OCI-LY1 (cell line): ENCODE data around the gene OLFM3.

ENCODE experiments used
- H2AFZ ChIP-seq: fragments of 200-600 bp; sonication (generic), shearing (Covaris generic); 2 replicates; pipeline ENCODE4 v1.6.0; 2014; ENCODE audit warnings: antibody characterized with exemption, mild to moderate bottlenecking, low read length
- H3F3A ChIP-seq: fragments of 200-600 bp; sonication (generic), shearing (Covaris generic); 2 replicates; pipeline ENCODE4 v1.6.0; 2014; ENCODE audit warnings: mild to moderate bottlenecking, antibody characterized with exemption, low read length, moderate library complexity; ENCODE audit not compliant: insufficient read depth
- H3K27ac ChIP-seq: fragments of 200-600 bp; sonication (generic); 2 replicates; pipeline ENCODE4 v1.5.1; 2014; ENCODE audit warnings: low read length, mixed run types, mild to moderate bottlenecking, low read depth; ENCODE audit not compliant: poor library complexity, severe bottlenecking
- H3K27me3 ChIP-seq: fragments of 200-600 bp; sonication (generic); 2 replicates; pipeline ENCODE4 v1.6.0; 2014; ENCODE audit warnings: antibody characterized with exemption, mild to moderate bottlenecking, low read length, moderate library complexity; ENCODE audit not compliant: insufficient read depth
- H3K36me3 ChIP-seq: fragments of 200-600 bp; sonication (generic); 2 replicates; pipeline ENCODE4 v1.6.1; 2014; ENCODE audit warnings: mild to moderate bottlenecking, antibody characterized with exemption, low read length, moderate library complexity, mixed read lengths; ENCODE audit not compliant: insufficient read depth
- H3K4me1 ChIP-seq: fragments of 200-600 bp; sonication (generic); 2 replicates; pipeline ENCODE4 v1.5.1; 2014; ENCODE audit warnings: mild to moderate bottlenecking, low read length, moderate library complexity; ENCODE audit not compliant: insufficient read depth, severe bottlenecking
- H3K4me2 ChIP-seq: fragments of 200-600 bp; sonication (generic), shearing (Covaris generic); 2 replicates; pipeline ENCODE4 v1.6.1; 2014; ENCODE audit warnings: low read length
- H3K4me3 ChIP-seq: fragments of 200-600 bp; sonication (generic); 2 replicates; pipeline ENCODE4 v1.5.1; 2014; ENCODE audit warnings: low read length, low read depth, mild to moderate bottlenecking, mixed read lengths; ENCODE audit not compliant: poor library complexity, severe bottlenecking
- H3K79me2 ChIP-seq: fragments of 200-600 bp; shearing (Covaris generic); 2 replicates; pipeline ENCODE4 v1.6.1; 2016; ENCODE audit warnings: mixed run types, low read length, mixed read lengths; ENCODE audit not compliant: insufficient read depth
- H3K9ac ChIP-seq: fragments of 200-600 bp; sonication (generic), shearing (Covaris generic); 2 replicates; pipeline ENCODE4 v1.6.1; 2014; ENCODE audit warnings: mild to moderate bottlenecking, low read length, mixed read lengths
- H3K9me2 ChIP-seq: fragments of 200-600 bp; sonication (generic), shearing (Covaris generic); 2 replicates; pipeline ENCODE4 v1.6.1; 2014; ENCODE audit warnings: low read depth, mild to moderate bottlenecking, low read length, mixed read lengths
- H3K9me3 ChIP-seq: fragments of 200-600 bp; shearing (Covaris generic); 2 replicates; pipeline ENCODE4 v1.6.1; 2014; ENCODE audit warnings: low read length, mixed read lengths
- H4K20me1 ChIP-seq: fragments of 200-600 bp; sonication (generic), shearing (Covaris generic); 2 replicates; pipeline ENCODE4 v1.6.0; 2016; ENCODE audit warnings: mild to moderate bottlenecking, low read length; ENCODE audit not compliant: insufficient read depth
- CTCF ChIP-seq: fragments of 200-600 bp; sonication (generic), shearing (Covaris generic); IDR thresholded peaks from 2 replicates; pipeline ENCODE4 v1.5.1; 2017; ENCODE audit warnings: mild to moderate bottlenecking, antibody characterized with exemption, low read length, moderate library complexity, mixed read lengths
- EZH2 ChIP-seq: fragments of 200-600 bp; sonication (generic), shearing (Covaris generic); IDR thresholded peaks from 2 replicates; pipeline ENCODE4 v1.8.0; 2017; ENCODE audit warnings: borderline replicate concordance, mixed run types, mild to moderate bottlenecking, antibody characterized with exemption, low read length, moderate library complexity, mixed read lengths

Gene OLFM3

GRCh38 chr1:102015728-102016127 lies 19.0 kb upstream of the OLFM3 start:
- TF ChIP-seq CTCF (no peak), EZH2 (no peak)

GRCh38 chr1:102002057-102002456 lies 5.3 kb upstream of the OLFM3 start:
- no peaks in the 10 kb centered on the region for H3K79me2 ChIP-seq
- H2AFZ ChIP-seq = no peak overlapping the region
- H3K9me2 ChIP-seq = no peaks in the 10 kb centered on the region
- no peak overlapping the region for H3K9ac ChIP-seq
- H3K27me3 ChIP-seq = no peaks in the 10 kb centered on the region
- H3F3A ChIP-seq = no peaks in the 10 kb centered on the region
- no peak overlapping the region for H3K4me2 ChIP-seq
- no peaks in the 10 kb centered on the region for H3K36me3 ChIP-seq
- no peak overlapping the region for H3K4me3 ChIP-seq
- no peak for TF ChIP-seq CTCF
- no peak for TF ChIP-seq EZH2
- H4K20me1 ChIP-seq = no peaks in the 10 kb centered on the region
- H3K27ac ChIP-seq = no peak overlapping the region
- no peaks in the 10 kb centered on the region for H3K4me1 ChIP-seq
- H3K9me3 ChIP-seq = no peaks in the 10 kb centered on the region

More at GRCh38 chr1:102015728-102016127, 19.0 kb upstream of the OLFM3 start:
- no peak overlapping the region for H3K4me3 ChIP-seq
- H3K9me3 ChIP-seq = no peaks in the 10 kb centered on the region
- H3F3A ChIP-seq = no peaks in the 10 kb centered on the region
- H3K27ac ChIP-seq = no peak overlapping the region
- no peak overlapping the region for H2AFZ ChIP-seq
- H3K9ac ChIP-seq = no peak overlapping the region
- H3K36me3 ChIP-seq = no peaks in the 10 kb centered on the region
- H3K27me3 ChIP-seq = no peaks in the 10 kb centered on the region
- H3K9me2 ChIP-seq = no peaks in the 10 kb centered on the region
- no peak overlapping the region for H3K4me2 ChIP-seq
- H4K20me1 ChIP-seq = no peaks in the 10 kb centered on the region
- H3K4me1 ChIP-seq = no peaks in the 10 kb centered on the region
- H3K79me2 ChIP-seq = no peaks in the 10 kb centered on the region

- Histone ChIP-seq H3K9ac (no peak overlapping the region), H3K27me3 (no peaks in the 10 kb centered on the region), H3K4me3 (no peak overlapping the region), H3K36me3 (no peaks in the 10 kb centered on the region), H2AFZ (no peak overlapping the region), H3F3A (no peaks in the 10 kb centered on the region), H3K27ac (no peak overlapping the region), H4K20me1 (no peaks in the 10 kb centered on the region), H3K4me1 (no peaks in the 10 kb centered on the region), H3K9me3 (no peaks in the 10 kb centered on the region), H3K9me2 (no peaks in the 10 kb centered on the region), H3K4me2 (no peak overlapping the region), H3K79me2 (no peaks in the 10 kb centered on the region)
- TF ChIP-seq EZH2 (no peak), CTCF (no peak)
Observed at GRCh38 chr1:101995984-101996745, 561 bp downstream of the OLFM3 start.
